SK-N-MC (cell line): ENCODE results near the gene TMEM156.

Source experiments
- DNase-seq: peaks from one replicate; pipeline ENCODE4 v3.0.0-alpha.2; 2011; ENCODE audit warnings: low read depth, low spot score
- H3K27ac ChIP-seq: fragments of 200-600 bp; sonication (generic); 2 replicates; pipeline ENCODE4 v1.5.1; 2016; ENCODE audit warnings: mixed run types
- H3K36me3 ChIP-seq: fragments of 200-600 bp; sonication (generic); 2 replicates; pipeline ENCODE4 v1.6.1; 2017; ENCODE audit warnings: antibody characterized with exemption, low read length, mixed read lengths; ENCODE audit not compliant: insufficient read depth
- H3K4me3 ChIP-seq: fragments of 200-600 bp; sonication (generic); 2 replicates; pipeline ENCODE4 v1.5.1; 2016
- H3K9ac ChIP-seq: fragments of 200-600 bp; sonication (generic); 2 replicates; pipeline ENCODE4 v1.8.0; 2017; ENCODE audit warnings: mixed run types, mixed read lengths; ENCODE audit not compliant: insufficient read length
- H3K9me3 ChIP-seq: fragments of 200-600 bp; sonication (generic); 2 replicates; pipeline ENCODE4 v1.6.1; 2017; ENCODE audit warnings: low read depth, mild to moderate bottlenecking, antibody characterized with exemption, low read length, moderate library complexity, mixed read lengths
- EZH2 ChIP-seq: fragments of 200-600 bp; sonication (generic); IDR thresholded peaks from one replicate; pipeline ENCODE4 v1.6.1; 2017; ENCODE audit warnings: antibody characterized with exemption
- FOXP2 ChIP-seq: optimal IDR thresholded peaks from 2 replicates; pipeline ENCODE3; 2011; ENCODE audit warnings: mild to moderate bottlenecking, moderate library complexity; ENCODE audit not compliant: insufficient read depth; ENCODE audit errors: extremely low read length, control extremely low read depth
- POLR2AphosphoS5 ChIP-seq: IDR thresholded peaks from 2 replicates; pipeline ENCODE4 v1.6.1; 2012; ENCODE audit warnings: mild to moderate bottlenecking, low read depth, low read length, borderline replicate concordance

TMEM156 gene

GRCh38 chr4:38940476-38940875 lies 91.7 kb downstream of the TMEM156 start:
- Histone ChIP-seq H3K9ac (no peak overlapping the region), H3K36me3 (no peaks in the 10 kb centered on the region), H3K9me3 (no peaks in the 10 kb centered on the region), H3K4me3 (no peak overlapping the region), H3K27ac (no peak overlapping the region)
- TF ChIP-seq FOXP2 (no peak), POLR2AphosphoS5 (no peak), EZH2 (no peak)
- DNase-seq = no peak

- H3K4me3 ChIP-seq = no peak overlapping the region
- H3K9me3 ChIP-seq = no peaks in the 10 kb centered on the region
- no peak overlapping the region for H3K27ac ChIP-seq
- H3K9ac ChIP-seq = no peak overlapping the region
- TF ChIP-seq FOXP2 = no peak
- no peak for TF ChIP-seq POLR2AphosphoS5
- no peak for TF ChIP-seq EZH2
- H3K36me3 ChIP-seq = no peaks in the 10 kb centered on the region
- DNase-seq = no peak
Measured at GRCh38 chr4:38939165-38939564, 93.0 kb downstream of the TMEM156 start.

GRCh38 chr4:38935391-38936073 lies 96.7 kb downstream of the TMEM156 start:
- Histone ChIP-seq H3K27ac (no peak overlapping the region), H3K9me3 (no peaks in the 10 kb centered on the region), H3K36me3 (no peaks in the 10 kb centered on the region), H3K9ac (no peak overlapping the region), H3K4me3 (no peak overlapping the region)
- TF ChIP-seq POLR2AphosphoS5 = no peak
- DNase-seq = no peak

- H3K27ac ChIP-seq = no peak overlapping the region
- H3K36me3 ChIP-seq = no peaks in the 10 kb centered on the region
- no peak overlapping the region for H3K9ac ChIP-seq
- no peak overlapping the region for H3K4me3 ChIP-seq
- no peak for TF ChIP-seq EZH2
- no peak for TF ChIP-seq FOXP2
- TF ChIP-seq POLR2AphosphoS5 = no peak
- H3K9me3 ChIP-seq = no peaks in the 10 kb centered on the region
- no peak for DNase-seq
Measured at GRCh38 chr4:38931125-38931524, 101.1 kb downstream of the TMEM156 start.

- no peak overlapping the region for H3K4me3 ChIP-seq
- no peak for DNase-seq
Measured at GRCh38 chr4:38930707-38931106, 101.5 kb downstream of the TMEM156 start.

GRCh38 chr4:38930204-38930603 lies 102.0 kb downstream of the TMEM156 start:
- H3K9ac ChIP-seq = no peak overlapping the region
- no peaks in the 10 kb centered on the region for H3K9me3 ChIP-seq
- TF ChIP-seq EZH2 (no peak), FOXP2 (no peak), POLR2AphosphoS5 (no peak)
- no peaks in the 10 kb centered on the region for H3K36me3 ChIP-seq
- DNase-seq = no peak
- no peak overlapping the region for H3K27ac ChIP-seq
- no peak overlapping the region for H3K4me3 ChIP-seq

More at GRCh38 chr4:38930707-38931106, 101.5 kb downstream of the TMEM156 start:
- TF ChIP-seq POLR2AphosphoS5 = no peak
- no peak for TF ChIP-seq EZH2
- no peak for TF ChIP-seq FOXP2
- Histone ChIP-seq H3K27ac (no peak overlapping the region), H3K9ac (no peak overlapping the region), H3K9me3 (no peaks in the 10 kb centered on the region), H3K36me3 (no peaks in the 10 kb centered on the region)

- DNase-seq = no peak
- Histone ChIP-seq H3K4me3 (no peak overlapping the region), H3K36me3 (no peaks in the 10 kb centered on the region), H3K9ac (no peak overlapping the region), H3K9me3 (no peaks in the 10 kb centered on the region), H3K27ac (no peak overlapping the region)
- TF ChIP-seq POLR2AphosphoS5 (no peak), EZH2 (no peak), FOXP2 (no peak)
Measured at GRCh38 chr4:38928974-38929373, 103.2 kb downstream of the TMEM156 start.

- H3K36me3 ChIP-seq = no peaks in the 10 kb centered on the region
- no peaks in the 10 kb centered on the region for H3K9me3 ChIP-seq
- DNase-seq = no peak
- H3K27ac ChIP-seq = no peak overlapping the region
- H3K9ac ChIP-seq = no peak overlapping the region
- TF ChIP-seq EZH2 (no peak), POLR2AphosphoS5 (no peak), FOXP2 (no peak)
- H3K4me3 ChIP-seq = no peak overlapping the region
Measured at GRCh38 chr4:38928568-38928967, 103.6 kb downstream of the TMEM156 start.

- Histone ChIP-seq H3K27ac (no peak overlapping the region), H3K36me3 (no peaks in the 10 kb centered on the region)
- no peak for TF ChIP-seq FOXP2
- no peak for TF ChIP-seq POLR2AphosphoS5
- TF ChIP-seq EZH2 = no peak
Measured at GRCh38 chr4:38926896-38927295, 105.3 kb downstream of the TMEM156 start.

More at GRCh38 chr4:38926896-38927295, 105.3 kb downstream of the TMEM156 start:
- Histone ChIP-seq H3K9ac (no peak overlapping the region), H3K4me3 (no peak overlapping the region), H3K9me3 (no peaks in the 10 kb centered on the region)
- no peak for DNase-seq
